Measurements from ENCODE around the gene USP13. TPM values are rescaled to one million over a fixed set of nuclear protein-coding genes. Genes with fewer than 3 reads are reported as not detected.

The USP13 gene
- polyA plus RNA-seq, 3 donors = 0.31 to 1.6 (median 1.2) TPM

DNA sequence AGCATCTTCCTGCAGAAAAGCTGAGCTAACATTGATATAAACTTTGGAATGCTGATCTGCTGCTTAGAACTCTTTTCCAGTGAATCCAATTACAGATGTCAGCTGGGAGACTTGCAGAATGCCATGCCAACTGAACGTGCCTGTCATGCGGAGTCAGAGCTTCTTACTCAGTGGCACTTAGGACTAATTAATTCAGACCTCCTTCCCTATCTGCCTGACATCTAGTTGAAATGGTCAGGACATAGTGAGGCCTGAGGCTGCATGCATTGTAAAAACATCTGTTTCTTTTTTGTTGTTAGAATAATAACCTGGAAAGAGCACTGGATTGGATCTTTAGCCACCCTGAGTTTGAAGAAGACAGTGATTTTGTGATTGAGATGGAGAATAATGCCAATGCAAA is 112.6 kb downstream of the USP13 start:
- peaks cover 0 to 14% of the 10 kb centered on the region in 2 donors for H3K36me3 ChIP-seq (replicated peaks in 1 of 2; ENCODE audit: control insufficient read depth in 1 of 2, insufficient read depth in 2 of 2, low read length in 2 of 2)
- Mint-ChIP-seq H3K36me3 (peaks cover 2 to 15% of the 10 kb centered on the region in 2 donors), H3K4me1 (peaks cover 7% of the 10 kb centered on the region), H3K27ac (no peak overlapping the region), H3K27me3 (ENCODE audit: low read depth in 3 of 3) (peaks cover 0 to 3% (median 0%) of the 10 kb centered on the region in 3 donors), H3K4me3 (no peak overlapping the region), H3K9me3 (peaks cover 0 to 4% (median 0%) of the 10 kb centered on the region in 7 donors)
- TF ChIP-seq, protein P1, sequence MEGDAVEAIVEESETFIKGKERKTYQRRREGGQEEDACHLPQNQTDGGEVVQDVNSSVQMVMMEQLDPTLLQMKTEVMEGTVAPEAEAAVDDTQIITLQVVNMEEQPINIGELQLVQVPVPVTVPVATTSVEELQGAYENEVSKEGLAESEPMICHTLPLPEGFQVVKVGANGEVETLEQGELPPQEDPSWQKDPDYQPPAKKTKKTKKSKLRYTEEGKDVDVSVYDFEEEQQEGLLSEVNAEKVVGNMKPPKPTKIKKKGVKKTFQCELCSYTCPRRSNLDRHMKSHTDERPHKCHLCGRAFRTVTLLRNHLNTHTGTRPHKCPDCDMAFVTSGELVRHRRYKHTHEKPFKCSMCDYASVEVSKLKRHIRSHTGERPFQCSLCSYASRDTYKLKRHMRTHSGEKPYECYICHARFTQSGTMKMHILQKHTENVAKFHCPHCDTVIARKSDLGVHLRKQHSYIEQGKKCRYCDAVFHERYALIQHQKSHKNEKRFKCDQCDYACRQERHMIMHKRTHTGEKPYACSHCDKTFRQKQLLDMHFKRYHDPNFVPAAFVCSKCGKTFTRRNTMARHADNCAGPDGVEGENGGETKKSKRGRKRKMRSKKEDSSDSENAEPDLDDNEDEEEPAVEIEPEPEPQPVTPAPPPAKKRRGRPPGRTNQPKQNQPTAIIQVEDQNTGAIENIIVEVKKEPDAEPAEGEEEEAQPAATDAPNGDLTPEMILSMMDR (IDR thresholded peaks at IDR 0.05) = no peak
- intact Hi-C loops (cut with micrococcal nuclease) = no loop called here
- 100% methylated on average over 1 of the region's 2 CpGs for WGBS (ENCODE audit: insufficient coverage)
- H3K4me1 ChIP-seq (ENCODE audit: control insufficient read depth in 1 of 2, insufficient read depth in 2 of 2, low read length in 2 of 2) = no peaks in the 10 kb centered on the region
- H3K79me2 ChIP-seq (ENCODE audit: insufficient read depth, low read length) = no peaks in the 10 kb centered on the region
- no peak overlapping the region for H2AFZ ChIP-seq (ENCODE audit: insufficient read depth, low read depth, low read length, poor library complexity, severe bottlenecking)
- no peak overlapping the region for H3K4me2 ChIP-seq (replicated peaks; ENCODE audit: extremely low read depth, low read length, poor library complexity, severe bottlenecking)
- no peak overlapping the region for H3K9ac ChIP-seq (ENCODE audit: insufficient read depth, low read length, poor library complexity, severe bottlenecking)
- no peak for DNase-seq
- no peaks in the 10 kb centered on the region for H4K20me1 ChIP-seq (ENCODE audit: insufficient read depth, low read length)
- H3K9me3 ChIP-seq (replicated peaks in 1 of 2; ENCODE audit: control insufficient read depth in 1 of 2, insufficient read depth in 1 of 2, low read length in 2 of 2) = no peaks in the 10 kb centered on the region
- H3K27ac ChIP-seq (ENCODE audit: low read depth in 1 of 2, low read length in 2 of 2) = no peak overlapping the region
- H3K27me3 ChIP-seq (ENCODE audit: control insufficient read depth in 2 of 2, insufficient read depth in 2 of 2, low read length in 2 of 2) = no peaks in the 10 kb centered on the region
- no peak overlapping the region for H3K4me3 ChIP-seq (replicated peaks in 1 of 3; ENCODE audit: low read depth in 2 of 3, low read length in 3 of 3)

DNA sequence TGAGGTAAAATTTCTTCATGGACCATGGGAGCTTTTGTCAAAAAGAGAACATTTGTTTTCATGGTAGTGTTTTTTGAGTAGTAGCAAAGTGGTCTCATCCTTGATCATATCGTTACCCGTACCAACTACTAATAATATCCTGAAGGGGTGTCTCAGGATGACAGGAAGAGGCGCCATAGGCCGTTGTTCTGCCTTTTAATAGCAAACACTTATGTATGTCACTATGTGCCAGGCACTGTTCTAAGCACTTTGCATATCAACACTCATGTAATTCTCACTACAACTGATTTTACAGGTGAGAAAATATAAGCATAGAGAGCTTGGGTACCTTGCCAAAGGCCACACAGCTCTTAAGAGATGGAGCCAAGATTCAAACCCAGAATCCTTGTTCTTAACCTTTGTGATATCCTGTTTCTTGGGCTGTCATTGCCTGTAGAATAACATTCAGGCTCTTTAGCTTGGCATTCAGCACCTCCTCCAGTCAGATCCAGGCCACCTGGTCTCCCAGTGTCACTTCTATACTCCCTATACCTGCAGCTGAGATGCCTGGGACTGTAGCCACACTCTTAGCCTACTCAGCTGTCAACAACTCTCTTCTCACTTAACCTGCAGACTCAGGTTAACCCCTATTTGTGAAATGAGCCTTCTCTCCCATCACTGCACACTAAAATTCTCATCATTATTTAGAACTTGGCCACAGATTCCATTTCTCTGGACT is 113.7 kb downstream of the USP13 start:
- Histone ChIP-seq H3K4me2 (replicated peaks; ENCODE audit: extremely low read depth, low read length, poor library complexity, severe bottlenecking) (no peak overlapping the region), H4K20me1 (ENCODE audit: insufficient read depth, low read length) (no peaks in the 10 kb centered on the region), H3K4me3 (replicated peaks in 1 of 3; ENCODE audit: low read depth in 2 of 3, low read length in 3 of 3) (no peak overlapping the region), H3K9ac (ENCODE audit: insufficient read depth, low read length, poor library complexity, severe bottlenecking) (no peak overlapping the region), H2AFZ (ENCODE audit: insufficient read depth, low read depth, low read length, poor library complexity, severe bottlenecking) (no peak overlapping the region), H3K79me2 (ENCODE audit: insufficient read depth, low read length) (no peaks in the 10 kb centered on the region), H3K27ac (ENCODE audit: low read depth in 1 of 2, low read length in 2 of 2) (no peak overlapping the region), H3K36me3 (replicated peaks in 1 of 2; ENCODE audit: control insufficient read depth in 1 of 2, insufficient read depth in 2 of 2, low read length in 2 of 2) (peaks cover 0 to 14% of the 10 kb centered on the region in 2 donors), H3K4me1 (ENCODE audit: control insufficient read depth in 1 of 2, insufficient read depth in 2 of 2, low read length in 2 of 2) (no peaks in the 10 kb centered on the region), H3K27me3 (ENCODE audit: control insufficient read depth in 2 of 2, insufficient read depth in 2 of 2, low read length in 2 of 2) (no peaks in the 10 kb centered on the region), H3K9me3 (replicated peaks in 1 of 2; ENCODE audit: control insufficient read depth in 1 of 2, insufficient read depth in 1 of 2, low read length in 2 of 2) (no peaks in the 10 kb centered on the region)
- Mint-ChIP-seq H3K36me3 (peaks cover 2 to 12% of the 10 kb centered on the region in 2 donors), H3K27ac (no peak overlapping the region), H3K4me1 (peaks cover 3% of the 10 kb centered on the region), H3K9me3 (no peaks in the 10 kb centered on the region), H3K4me3 (no peak overlapping the region), H3K27me3 (ENCODE audit: low read depth in 3 of 3) (peaks cover 0 to 3% (median 0%) of the 10 kb centered on the region in 3 donors)
- DNase-seq = no peak
- intact Hi-C loops (cut with micrococcal nuclease) = no loop called here
- TF ChIP-seq, protein P1 (IDR thresholded peaks at IDR 0.05) = no peak
- no CpG with 5 or more reads among the region's 4 CpGs for WGBS (ENCODE audit: insufficient coverage)
